Skeletal muscle tissue (tissue), 4 donors: ENCODE measurements around the gene TMEM8B. TPM values are rescaled to one million over a fixed set of nuclear protein-coding genes. Genes with fewer than 3 reads are reported as not detected.

Experiments
- H3K27ac ChIP-seq: one replicate; pipeline ENCODE4 v1.7.0; 2013; ENCODE audit warnings: mild to moderate bottlenecking, low read depth, low read length, inconsistent platforms
- H3K27me3 ChIP-seq, 3 donors: one replicate each; pipeline ENCODE4 v1.7.0; 2013; ENCODE audit warnings: low read length in 3 of 3; ENCODE audit not compliant: control insufficient read depth in 3 of 3, insufficient read depth in 3 of 3
- H3K36me3 ChIP-seq, 3 donors: one replicate each; pipeline ENCODE4 v1.7.0; 2013; ENCODE audit warnings: low read length in 3 of 3; ENCODE audit not compliant: control insufficient read depth in 3 of 3, insufficient read depth in 3 of 3
- H3K4me1 ChIP-seq, 3 donors: one replicate each; pipeline ENCODE4 v1.7.0; 2013; ENCODE audit warnings: low read length in 3 of 3, mild to moderate bottlenecking in 3 of 3; ENCODE audit not compliant: control insufficient read depth in 3 of 3, insufficient read depth in 3 of 3
- H3K4me3 ChIP-seq, 3 donors: one replicate each; pipeline ENCODE4 v1.7.0; 2013; ENCODE audit warnings: low read length in 3 of 3
- H3K9ac ChIP-seq, 3 donors: one replicate each; pipeline ENCODE4 v1.7.0; 2013; ENCODE audit warnings: low read length in 3 of 3, mild to moderate bottlenecking in 3 of 3, moderate library complexity in 2 of 3, low read depth in 1 of 3
- H3K9me3 ChIP-seq, 3 donors: one replicate each; pipeline ENCODE4 v1.7.0; 2013; ENCODE audit warnings: low read length in 3 of 3; ENCODE audit not compliant: control insufficient read depth in 3 of 3
- total RNA-seq: library from RNA; depleted of rRNA; stranded (reverse); fragments of >200 nt; gene quantifications from one replicate; pipeline ENCODE4 v1.2.3, GENCODE V29; 2014
- donor health status: Osteomylitis.

The TMEM8B gene
- total RNA-seq, 1 donor from 2014 or later, result 2.6 TPM

DNA sequence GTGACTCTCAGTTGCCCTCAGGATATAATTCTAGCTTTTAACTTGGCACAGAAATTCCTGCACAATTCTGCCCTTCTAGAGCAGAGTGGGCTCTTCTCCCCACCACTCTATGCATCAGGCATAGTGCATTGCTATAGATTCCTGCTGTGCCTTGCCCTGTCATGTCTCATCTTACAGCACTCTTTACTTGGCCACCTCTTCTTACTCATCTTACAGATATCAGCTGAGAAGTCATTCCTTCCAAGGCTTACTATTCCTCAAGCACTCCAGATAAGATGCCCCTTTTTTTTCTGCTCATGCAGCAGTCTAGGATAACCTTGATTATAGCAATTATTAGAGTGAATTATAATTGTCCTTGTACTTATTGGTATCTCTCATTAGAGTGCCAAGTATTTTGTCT lies 6.1 kb upstream of the TMEM8B start:
- no peak overlapping the region for H3K27ac ChIP-seq
- H3K27me3 ChIP-seq, result no peaks in the 10 kb centered on the region
- peaks cover 0 to 2% (median 0%) of the 10 kb centered on the region in 3 donors for H3K36me3 ChIP-seq
- H3K9ac ChIP-seq, result no peak overlapping the region
- H3K4me1 ChIP-seq, result peaks cover 0 to 5% (median 4%) of the 10 kb centered on the region in 3 donors
- H3K9me3 ChIP-seq, result no peaks in the 10 kb centered on the region
- H3K4me3 ChIP-seq, result no peak overlapping the region

DNA sequence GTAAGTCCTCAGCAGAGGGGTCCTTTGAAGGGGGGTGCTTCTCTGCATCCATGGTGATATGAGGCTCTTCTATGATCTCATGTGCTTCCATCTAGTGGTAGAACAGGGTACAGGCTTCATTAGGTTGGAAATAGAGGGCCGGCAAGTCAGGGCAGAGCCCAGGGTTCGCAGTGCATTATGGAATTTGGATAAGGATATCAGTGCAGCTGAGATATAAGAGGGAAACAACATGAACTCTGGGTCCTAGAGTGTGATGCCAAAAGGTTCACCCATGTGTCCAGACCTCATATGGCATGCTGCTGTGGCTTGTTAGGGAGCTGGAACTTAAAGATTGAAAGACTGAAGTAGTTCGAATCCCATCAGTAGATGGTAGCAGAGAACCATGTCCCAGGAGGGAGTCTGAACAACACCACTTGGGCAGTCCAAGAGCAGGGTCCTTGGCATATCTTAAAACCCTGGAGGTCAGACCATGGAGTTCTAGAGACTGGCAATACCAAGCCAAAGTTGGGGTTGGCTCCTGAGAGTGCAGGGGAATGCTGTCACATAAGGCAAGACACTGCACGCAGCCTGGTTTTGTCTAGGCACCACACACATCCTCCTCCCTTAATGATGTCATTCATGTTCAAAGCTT lies 2.8 kb upstream of the TMEM8B start:
- no peak overlapping the region for H3K4me3 ChIP-seq
- no peak overlapping the region for H3K9ac ChIP-seq
- no peaks in the 10 kb centered on the region for H3K36me3 ChIP-seq
- peaks cover 21 to 30% (median 30%) of the 10 kb centered on the region in 3 donors for H3K4me1 ChIP-seq
- H3K27ac ChIP-seq, result no peak overlapping the region
- H3K27me3 ChIP-seq, result no peaks in the 10 kb centered on the region
- H3K9me3 ChIP-seq, result no peaks in the 10 kb centered on the region

- H3K4me3 ChIP-seq, result no peak overlapping the region
- H3K27me3 ChIP-seq, result no peaks in the 10 kb centered on the region
- H3K9ac ChIP-seq, result no peak overlapping the region
- no peaks in the 10 kb centered on the region for H3K9me3 ChIP-seq
- H3K27ac ChIP-seq, result no peak overlapping the region
- no peaks in the 10 kb centered on the region for H3K36me3 ChIP-seq
- peaks cover 34 to 43% (median 43%) of the 10 kb centered on the region in 3 donors for H3K4me1 ChIP-seq
These were observed 1.5 kb upstream of the TMEM8B start for GRCh38 chr9:35827486-35827885.

DNA sequence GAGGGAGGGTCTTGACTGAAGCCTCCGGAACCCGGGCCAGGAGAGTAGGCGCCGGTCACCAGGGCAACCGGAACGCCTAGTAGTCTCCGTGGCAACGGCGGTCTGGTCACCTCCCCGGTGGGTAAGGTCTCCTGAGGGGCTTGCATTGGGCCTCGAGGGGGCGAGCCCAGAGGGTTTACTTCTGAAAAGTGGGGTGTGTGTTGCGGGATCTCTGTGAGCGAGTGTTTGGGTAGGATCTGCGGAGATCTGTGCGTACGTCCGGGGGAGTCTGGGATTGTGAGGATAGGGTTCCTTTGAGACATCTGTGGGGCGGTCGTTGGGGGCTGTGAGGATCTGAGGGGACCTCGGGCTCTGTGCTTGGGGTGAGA lies 328 bp upstream of the TMEM8B start, which contains the start of gene FAM221B:
FAM221B (minus strand) TSS at position 17 of the 368 bp plus-strand sequence. CDS start 2,571 bp downstream, outside the sequence.
- Histone ChIP-seq H3K9me3 (no peaks in the 10 kb centered on the region), H3K9ac (peak within 1 kb of the TSS; percentile 87 to 94 (median 90)), H3K36me3 (no peaks in the 10 kb centered on the region), H3K27ac (peak within 1 kb of the TSS; percentile 83), H3K4me3 (peak within 1 kb of the TSS; percentile 79 to 95 (median 92)), H3K4me1 (peaks cover 46 to 55% (median 55%) of the 10 kb centered on the region in 3 donors), H3K27me3 (no peaks in the 10 kb centered on the region)

GRCh38 chr9:35829764-35830096 lies 702 bp downstream of the TMEM8B start:
- Histone ChIP-seq H3K9me3 (no peaks in the 10 kb centered on the region), H3K4me1 (peaks cover 56 to 65% (median 65%) of the 10 kb centered on the region in 3 donors), H3K9ac (peak overlapping the region; percentile 81 to 94 (median 87)), H3K27ac (peak overlapping the region; percentile 83), H3K27me3 (no peaks in the 10 kb centered on the region), H3K36me3 (peaks cover 0 to under 1% (median 0%) of the 10 kb centered on the region in 3 donors), H3K4me3 (peak overlapping the region; percentile 79 to 95 (median 82))

DNA sequence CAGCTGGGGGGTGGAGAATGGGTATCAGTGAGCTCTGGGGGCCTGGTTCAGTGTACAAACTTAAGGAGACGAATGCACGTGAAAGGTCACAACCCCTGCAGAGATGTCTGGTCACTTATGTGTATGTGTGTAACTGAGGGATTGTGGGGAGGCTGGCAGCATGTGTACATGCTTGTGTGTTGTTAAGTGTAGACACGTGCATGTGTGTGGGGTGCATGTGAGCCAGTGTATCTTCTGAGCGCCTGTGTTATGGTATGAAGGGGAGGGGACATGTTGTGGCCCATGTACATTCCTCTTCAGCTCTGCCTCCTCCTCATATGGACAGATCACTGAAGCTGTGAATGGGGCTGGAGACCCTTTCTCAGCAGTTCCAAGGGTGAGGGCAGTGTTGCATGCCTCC lies 2.0 kb downstream of the TMEM8B start:
- H3K27me3 ChIP-seq, result no peaks in the 10 kb centered on the region
- H3K4me3 ChIP-seq, result peak overlapping the region in 2 of 3 donors; percentile 42 to 49
- H3K27ac ChIP-seq, result no peak overlapping the region
- peak overlapping the region in 1 of 3 donors; percentile 45 for H3K9ac ChIP-seq
- peaks cover 0 to 9% (median 4%) of the 10 kb centered on the region in 3 donors for H3K36me3 ChIP-seq
- H3K4me1 ChIP-seq, result peaks cover 68 to 79% (median 78%) of the 10 kb centered on the region in 3 donors
- H3K9me3 ChIP-seq, result no peaks in the 10 kb centered on the region

DNA sequence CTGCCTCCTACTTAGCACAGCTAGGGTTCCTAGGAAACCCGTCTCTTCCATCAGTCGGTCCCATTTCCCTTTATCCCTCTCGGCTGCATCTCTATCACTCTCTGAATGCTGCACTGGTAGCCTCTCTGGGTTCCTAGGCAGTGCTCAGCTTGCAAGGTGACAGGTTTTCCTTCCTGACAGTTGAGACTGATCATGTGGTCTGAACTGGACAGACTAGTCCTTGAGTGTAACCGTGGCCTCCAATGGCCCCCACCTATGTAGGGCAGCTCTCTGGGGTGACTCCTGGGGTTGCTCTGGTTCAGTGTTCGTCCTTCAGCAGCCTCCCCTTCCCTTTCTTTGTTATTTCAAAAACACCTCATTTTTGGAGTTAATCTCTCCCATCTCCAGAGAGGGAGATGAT lies 3.8 kb downstream of the TMEM8B start:
- no peak overlapping the region for H3K4me3 ChIP-seq
- no peaks in the 10 kb centered on the region for H3K27me3 ChIP-seq
- H3K27ac ChIP-seq, result peak overlapping the region; percentile 68
- peaks cover 69 to 81% (median 80%) of the 10 kb centered on the region in 3 donors for H3K4me1 ChIP-seq
- no peaks in the 10 kb centered on the region for H3K9me3 ChIP-seq
- H3K9ac ChIP-seq, result peak overlapping the region; percentile 26 to 60 (median 57)
- H3K36me3 ChIP-seq, result peaks cover 0 to 11% (median 4%) of the 10 kb centered on the region in 3 donors

- no peak overlapping the region for H3K27ac ChIP-seq
These were observed 5.5 kb downstream of the TMEM8B start for GRCh38 chr9:35834260-35835215.

GRCh38 chr9:35835216-35835632 lies 6.2 kb downstream of the TMEM8B start:
- Histone ChIP-seq H3K4me3 (no peak overlapping the region), H3K9ac (peak overlapping the region in 1 of 3 donors; percentile 22), H3K9me3 (no peaks in the 10 kb centered on the region), H3K36me3 (peaks cover 0 to 11% (median 4%) of the 10 kb centered on the region in 3 donors), H3K27me3 (no peaks in the 10 kb centered on the region), H3K4me1 (peaks cover 57 to 65% (median 64%) of the 10 kb centered on the region in 3 donors), H3K27ac (no peak overlapping the region)

More at GRCh38 chr9:35834260-35835215, 5.5 kb downstream of the TMEM8B start:
- Histone ChIP-seq H3K9me3 (no peaks in the 10 kb centered on the region), H3K4me1 (peaks cover 62 to 72% (median 70%) of the 10 kb centered on the region in 3 donors), H3K36me3 (peaks cover 0 to 11% (median 4%) of the 10 kb centered on the region in 3 donors), H3K4me3 (no peak overlapping the region), H3K9ac (peak overlapping the region in 1 of 3 donors; percentile 57), H3K27me3 (no peaks in the 10 kb centered on the region)
